Activated CD4-positive, alpha-beta T cell treated with anti-CD3 and anti-CD28 coated beads for 36 hours (primary cell): ENCODE measurements around the gene MESP2. TPM values are rescaled to one million over a fixed set of nuclear protein-coding genes. Genes with fewer than 3 reads are reported as not detected.
"Not testable (repeated sequence)": the region's sequence is repeated elsewhere in the genome, so short reads cannot be mapped to it uniquely, and the experiment has no call there.

Experiments
- ATAC-seq: fragments of 200-7000 bp; cut with Tn5 transposase; one replicate; pipeline ENCODE4 v1.10.0; 2021; ENCODE audit warnings: mild to moderate bottlenecking, moderate library complexity
- CTCF ChIA-PET: fragments of 350-600 bp; sonication (Branson Sonifier 250); formaldehyde crosslinking; loops from one replicate; lab custom pipeline; 2021; ENCODE audit warnings: antibody characterized with exemption; lab: Charles Lee
- POLR2A ChIA-PET: fragments of 350-600 bp; sonication (Branson Sonifier 250); formaldehyde crosslinking; loops from one replicate; lab custom pipeline; 2021; ENCODE audit warnings: antibody characterized with exemption, inconsistent platforms; lab: Charles Lee
- DNase-seq: peaks from one replicate; pipeline ENCODE4 v3.0.0-alpha.2; 2020
- H3K27ac Mint-ChIP-seq: one replicate; pipeline ENCODE4 v1.8.0; 2021; ENCODE audit warnings: mixed read lengths
- H3K27me3 Mint-ChIP-seq: one replicate; pipeline ENCODE4 v1.8.0; 2021; ENCODE audit warnings: mixed read lengths
- H3K36me3 Mint-ChIP-seq: one replicate; pipeline ENCODE4 v1.8.0; 2021; ENCODE audit warnings: low read depth, mixed read lengths
- H3K4me1 Mint-ChIP-seq: one replicate; pipeline ENCODE4 v1.8.0; 2021; ENCODE audit warnings: mixed read lengths
- H3K4me3 Mint-ChIP-seq: one replicate; pipeline ENCODE4 v1.8.0; 2021; ENCODE audit warnings: mild to moderate bottlenecking, moderate library complexity, mixed read lengths
- H3K9me3 Mint-ChIP-seq: one replicate; pipeline ENCODE4 v1.8.0; 2021; ENCODE audit warnings: low read depth, mixed read lengths
- intact Hi-C, 2 experiments: fragments of 100-400 bp; cut with DNase I in 1 of 2; cut with micrococcal nuclease in 1 of 2; formaldehyde crosslinking; loops; one replicate each; pipeline versions ENCODE4 v1.14.2 to v1.15.1; 2022 to 2024; cut with DNase I, micrococcal nuclease
- total RNA-seq, 2 experiments: library from RNA; stranded (reverse); gene quantifications; one replicate each; pipeline ENCODE4 v1.2.3, GENCODE V29; 2021

MESP2 gene
- total RNA-seq, 2 experiments from 2014 or later, result 0.14 to 0.30 TPM

GRCh38 chr15:89781055-89781454 lies 4.9 kb downstream of the MESP2 start:
- Mint-ChIP-seq H3K4me1 (peaks cover 15% of the 10 kb centered on the region), H3K27ac (no peak overlapping the region), H3K9me3 (no peaks in the 10 kb centered on the region), H3K4me3 (no peak overlapping the region), H3K27me3 (peaks cover 11% of the 10 kb centered on the region), H3K36me3 (no peaks in the 10 kb centered on the region)
- DNase-seq (peak; percentile 64), ATAC-seq (peak; percentile 82)
- intact Hi-C loops, result no loop called here
- POLR2A ChIA-PET, result no interaction called here
- CTCF ChIA-PET, result interaction anchor here (0.6 to 1.4 kb wide), 3 partner anchors 20 to 94 kb away, joined by 3 to 5 read pairs (median 3); no protein-coding TSS in a partner anchor

- Mint-ChIP-seq H3K4me3 (no peak overlapping the region), H3K27me3 (peaks cover 10% of the 10 kb centered on the region), H3K27ac (no peak overlapping the region), H3K9me3 (no peaks in the 10 kb centered on the region), H3K36me3 (no peaks in the 10 kb centered on the region), H3K4me1 (peaks cover 15% of the 10 kb centered on the region)
- intact Hi-C loops, result no loop called here
- POLR2A ChIA-PET, result no interaction called here
- CTCF ChIA-PET, result interaction anchor here (1.4 kb wide), 1 partner anchor 93 kb away, joined by 5 read pairs; no protein-coding TSS in a partner anchor
- ATAC-seq, result peak; percentile 70
- peak; percentile 39 for DNase-seq
Observed at GRCh38 chr15:89781891-89782618, 5.9 kb downstream of the MESP2 start.

- H3K4me3 Mint-ChIP-seq, H3K27ac Mint-ChIP-seq, CTCF ChIA-PET, ATAC-seq, POLR2A ChIA-PET, intact Hi-C loops, DNase-seq, H3K27me3 Mint-ChIP-seq, H3K9me3 Mint-ChIP-seq, H3K36me3 Mint-ChIP-seq: not testable (repeated sequence)
- H3K4me1 Mint-ChIP-seq, result peaks cover 15% of the 10 kb centered on the region
Observed at GRCh38 chr15:89782619-89782950, 6.5 kb downstream of the MESP2 start.

GRCh38 chr15:89783111-89783860 lies 7.2 kb downstream of the MESP2 start:
- H3K9me3 Mint-ChIP-seq, result peaks cover 5% of the 10 kb centered on the region
- intact Hi-C loops, result no loop called here

GRCh38 chr15:89783861-89784685 lies 7.9 kb downstream of the MESP2 start:
- intact Hi-C loops, result no loop called here
- Mint-ChIP-seq H3K4me3 (no peak overlapping the region), H3K36me3 (no peaks in the 10 kb centered on the region), H3K9me3 (peaks cover 6% of the 10 kb centered on the region), H3K27ac (no peak overlapping the region), H3K27me3 (peaks cover 5% of the 10 kb centered on the region), H3K4me1 (peaks cover 15% of the 10 kb centered on the region)
- ATAC-seq (no peak), DNase-seq (no peak)
- POLR2A ChIA-PET, result no interaction called here
- CTCF ChIA-PET, result interaction anchor here (0.5 to 0.7 kb wide), 3 partner anchors 16 to 23 kb away, joined by 3 to 4 read pairs (median 3); no protein-coding TSS in a partner anchor

More at GRCh38 chr15:89783111-89783860, 7.2 kb downstream of the MESP2 start:
- DNase-seq, result no peak
- ATAC-seq, result no peak
- POLR2A ChIA-PET, result interaction anchor here (0.6 kb wide), 1 partner anchor 211 kb away, joined by 3 read pairs; no protein-coding TSS in a partner anchor
- peaks cover 15% of the 10 kb centered on the region for H3K4me1 Mint-ChIP-seq
- H3K4me3 Mint-ChIP-seq, result no peak overlapping the region
- CTCF ChIA-PET, result interaction anchor here (0.6 to 0.7 kb wide), 2 partner anchors 22 to 24 kb away, joined by 3 read pairs; no protein-coding TSS in a partner anchor
- no peak overlapping the region for H3K27ac Mint-ChIP-seq
- peaks cover 5% of the 10 kb centered on the region for H3K27me3 Mint-ChIP-seq
- H3K36me3 Mint-ChIP-seq, result no peaks in the 10 kb centered on the region

- peaks cover 6% of the 10 kb centered on the region for H3K9me3 Mint-ChIP-seq
- ATAC-seq (no peak), DNase-seq (no peak)
- no peaks in the 10 kb centered on the region for H3K36me3 Mint-ChIP-seq
- ChIA-PET POLR2A (no interaction called here), CTCF (interaction anchor here (0.5 kb wide), 1 partner anchor 16 kb away, joined by 4 read pairs; no protein-coding TSS in a partner anchor)
- no peak overlapping the region for H3K27ac Mint-ChIP-seq
- peaks cover 15% of the 10 kb centered on the region for H3K4me1 Mint-ChIP-seq
- H3K4me3 Mint-ChIP-seq, result no peak overlapping the region
- H3K27me3 Mint-ChIP-seq, result peaks cover 5% of the 10 kb centered on the region
- intact Hi-C loops, result no loop called here
Observed at GRCh38 chr15:89784686-89784960, 8.5 kb downstream of the MESP2 start.

- peaks cover 6% of the 10 kb centered on the region for H3K9me3 Mint-ChIP-seq
- no peak overlapping the region for H3K27ac Mint-ChIP-seq
- ATAC-seq (no peak), DNase-seq (no peak)
- CTCF ChIA-PET, result interaction anchor here (0.5 kb wide), 1 partner anchor 17 kb away, joined by 4 read pairs; no protein-coding TSS in a partner anchor
- peaks cover 5% of the 10 kb centered on the region for H3K27me3 Mint-ChIP-seq
- intact Hi-C loops, result no loop called here
- H3K4me1 Mint-ChIP-seq, result peaks cover 15% of the 10 kb centered on the region
- POLR2A ChIA-PET, result no interaction called here
- no peaks in the 10 kb centered on the region for H3K36me3 Mint-ChIP-seq
- no peak overlapping the region for H3K4me3 Mint-ChIP-seq
Observed at GRCh38 chr15:89785064-89785773, 9.1 kb downstream of the MESP2 start.

- DNase-seq (no peak), ATAC-seq (no peak)
- Mint-ChIP-seq H3K4me3 (no peak overlapping the region), H3K27me3 (peaks cover 2% of the 10 kb centered on the region), H3K27ac (no peak overlapping the region), H3K36me3 (no peaks in the 10 kb centered on the region), H3K4me1 (peaks cover 12% of the 10 kb centered on the region), H3K9me3 (peaks cover 6% of the 10 kb centered on the region)
- POLR2A ChIA-PET, result no interaction called here
- CTCF ChIA-PET, result no interaction called here
- intact Hi-C loops, result no loop called here
Observed at GRCh38 chr15:89785774-89786140, 9.6 kb downstream of the MESP2 start.

- Mint-ChIP-seq H3K9me3 (peaks cover 6% of the 10 kb centered on the region), H3K27ac (no peak overlapping the region), H3K4me1 (no peaks in the 10 kb centered on the region), H3K36me3 (no peaks in the 10 kb centered on the region), H3K4me3 (no peak overlapping the region), H3K27me3 (peaks cover 3% of the 10 kb centered on the region)
- POLR2A ChIA-PET, result no interaction called here
- intact Hi-C loops, result no loop called here
- ATAC-seq, result no peak
- DNase-seq, result no peak
- CTCF ChIA-PET, result interaction anchor here (0.6 kb wide), 1 partner anchor 34 kb away, joined by 3 read pairs; no protein-coding TSS in a partner anchor
Observed at GRCh38 chr15:89787944-89788343, 11.8 kb downstream of the MESP2 start.

- H3K36me3 Mint-ChIP-seq, H3K4me1 Mint-ChIP-seq, H3K27ac Mint-ChIP-seq, intact Hi-C loops, ATAC-seq, H3K9me3 Mint-ChIP-seq, DNase-seq, POLR2A ChIA-PET, H3K4me3 Mint-ChIP-seq, H3K27me3 Mint-ChIP-seq: not testable (repeated sequence)
- CTCF ChIA-PET, result interaction anchor here (0.6 kb wide), 1 partner anchor 1120 kb away, joined by 3 read pairs; no protein-coding TSS in a partner anchor
Observed at GRCh38 chr15:89788585-89788984, 12.5 kb downstream of the MESP2 start.
